Lung (tissue), 12 donors: ENCODE data around the gene SCRN2. TPM values are rescaled to one million over a fixed set of nuclear protein-coding genes. Genes with fewer than 3 reads are reported as not detected.

Experiments used
- ATAC-seq: fragments of 200-7000 bp; cut with Tn5 transposase; one replicate; pipeline ENCODE4 v1.9.1; 2020; ENCODE audit warnings: moderate number of reproducible peaks; ENCODE audit not compliant: insufficient read depth, low FRiP score
- DNase-seq, 3 donors: peaks; one replicate each; pipeline ENCODE4 v3.0.0-alpha.2; 2013 to 2017
- H3K27ac ChIP-seq, 2 donors: one replicate each; pipeline ENCODE4 v1.5.1; 2013; ENCODE audit warnings: mild to moderate bottlenecking in 2 of 2, moderate library complexity in 2 of 2, control low read depth in 1 of 2, inconsistent platforms in 1 of 2, low read depth in 1 of 2, low read length in 1 of 2
- H3K27me3 ChIP-seq, 3 donors: one replicate each; pipeline ENCODE4 v1.5.1; 2013; ENCODE audit warnings: low read length in 2 of 3; ENCODE audit not compliant: control insufficient read depth in 3 of 3, insufficient read depth in 3 of 3
- H3K36me3 ChIP-seq, 4 donors: one replicate each; pipeline ENCODE4 v1.5.1; 2013; ENCODE audit warnings: low read length in 4 of 4, mild to moderate bottlenecking in 1 of 4, moderate library complexity in 1 of 4; ENCODE audit not compliant: control insufficient read depth in 4 of 4, insufficient read depth in 4 of 4
- H3K4me1 ChIP-seq, 5 donors: one replicate each; pipeline ENCODE4 v1.5.1; 2013; ENCODE audit warnings: low read length in 5 of 5, mild to moderate bottlenecking in 2 of 5, moderate library complexity in 1 of 5; ENCODE audit not compliant: control insufficient read depth in 5 of 5, insufficient read depth in 5 of 5
- H3K4me3 ChIP-seq: one replicate; pipeline ENCODE4 v1.5.1; 2013; ENCODE audit warnings: mild to moderate bottlenecking, control low read depth, moderate library complexity
- H3K9ac ChIP-seq, 2 donors: one replicate each; pipeline ENCODE4 v1.5.1; 2013; ENCODE audit warnings: low read length in 2 of 2, control low read depth in 1 of 2; ENCODE audit not compliant: insufficient read depth in 1 of 2
- H3K9me3 ChIP-seq, 4 donors: one replicate each; pipeline ENCODE4 v1.5.1; 2013; ENCODE audit warnings: low read length in 3 of 4, mild to moderate bottlenecking in 1 of 4, moderate library complexity in 1 of 4; ENCODE audit not compliant: control insufficient read depth in 4 of 4, insufficient read depth in 3 of 4
- CTCF ChIP-seq: IDR thresholded peaks from 2 replicates; pipeline ENCODE4 v1.5.1; 2012; ENCODE audit warnings: mild to moderate bottlenecking; ENCODE audit errors: control extremely low read depth, extremely low read depth
- WGBS, 2 donors: extraction: QIAGEN DNeasy Blood & Tissue Kit; methylation state at CpG; one replicate each; pipeline ENCODE4 v1.1.7; 2013; 5-methylcytosine and 5-hydroxymethylcytosine counted together
- polyA plus RNA-seq, 2 donors: library from polyadenylated mRNA; stranded (reverse); fragments of 200-250 nt; gene quantifications; one replicate each; pipeline ENCODE4 v1.2.1, GENCODE V29; 2013
- total RNA-seq, 2 donors: library from RNA; depleted of rRNA in 1 of 2; stranded (reverse); fragments of >200 nt in 1 of 2; gene quantifications; one replicate each; pipeline ENCODE4 v1.2.1, GENCODE V29; 2014 to 2021
- donor health status: control.
- donor health status: control.
- donor health status: Bipolar disorder and iron deficiency.
- donor health status: healthy.
- donor health status: DM: yes; HTN: yes; CAD: no.

Gene SCRN2
- total and polyA plus RNA-seq, 4 donors: 22.8 to 61.7 (median 32.2) TPM

- ATAC-seq: no peak
- Histone ChIP-seq H3K27ac (no peak overlapping the region), H3K4me3 (no peak overlapping the region), H3K27me3 (peaks cover 1 to 54% (median 51%) of the 10 kb centered on the region in 3 donors), H3K9ac (no peak overlapping the region), H3K9me3 (no peaks in the 10 kb centered on the region), H3K36me3 (no peaks in the 10 kb centered on the region), H3K4me1 (peaks cover 0 to 19% (median 11%) of the 10 kb centered on the region in 5 donors)
- TF ChIP-seq CTCF: no peak
- no peak for DNase-seq
- 35 to 48% methylated on average over 5 of the region's 5 CpGs for WGBS, 2 donors
Measured at GRCh38 chr17:47853616-47854015, 12.5 kb upstream of the SCRN2 start.

- Histone ChIP-seq H3K4me1 (peaks cover 0 to 28% (median 11%) of the 10 kb centered on the region in 5 donors), H3K27me3 (peaks cover 2 to 62% (median 59%) of the 10 kb centered on the region in 3 donors), H3K27ac (no peak overlapping the region), H3K36me3 (no peaks in the 10 kb centered on the region), H3K4me3 (no peak overlapping the region), H3K9ac (no peak overlapping the region), H3K9me3 (no peaks in the 10 kb centered on the region)
- ATAC-seq (no peak), DNase-seq (peak in 2 of 3 donors; percentile 22 to 40)
- TF ChIP-seq CTCF: no peak
- WGBS, 2 donors: 24 to 52% methylated on average over 32 of the region's 32 CpGs
Measured at GRCh38 chr17:47852113-47852949, 11.3 kb upstream of the SCRN2 start.

- Histone ChIP-seq H3K4me1 (peaks cover 0 to 34% (median 11%) of the 10 kb centered on the region in 5 donors), H3K9me3 (no peaks in the 10 kb centered on the region), H3K36me3 (no peaks in the 10 kb centered on the region), H3K27me3 (peaks cover 2 to 65% (median 60%) of the 10 kb centered on the region in 3 donors), H3K4me3 (no peak overlapping the region), H3K27ac (no peak overlapping the region), H3K9ac (no peak overlapping the region)
- DNase-seq (no peak), ATAC-seq (no peak)
- TF ChIP-seq CTCF: no peak
- 23 to 52% methylated on average over 11 of the region's 11 CpGs for WGBS, 2 donors
Measured at GRCh38 chr17:47851764-47852112, 10.7 kb upstream of the SCRN2 start.
